HG03378 (cell line): ENCODE data around the gene OXCT2.

Source experiments
- ATAC-seq: cut with Tn5 transposase; IDR thresholded peaks from one replicate; pipeline ENCODE4 v1.9.1; 2021; ENCODE audit warnings: mild to moderate bottlenecking, moderate library complexity; ENCODE audit not compliant: unreplicated experiment

Gene OXCT2

GRCh38 chr1:39737546-39738169 is 33.5 kb downstream of the OXCT2 start:
- ATAC-seq: no peak

DNA sequence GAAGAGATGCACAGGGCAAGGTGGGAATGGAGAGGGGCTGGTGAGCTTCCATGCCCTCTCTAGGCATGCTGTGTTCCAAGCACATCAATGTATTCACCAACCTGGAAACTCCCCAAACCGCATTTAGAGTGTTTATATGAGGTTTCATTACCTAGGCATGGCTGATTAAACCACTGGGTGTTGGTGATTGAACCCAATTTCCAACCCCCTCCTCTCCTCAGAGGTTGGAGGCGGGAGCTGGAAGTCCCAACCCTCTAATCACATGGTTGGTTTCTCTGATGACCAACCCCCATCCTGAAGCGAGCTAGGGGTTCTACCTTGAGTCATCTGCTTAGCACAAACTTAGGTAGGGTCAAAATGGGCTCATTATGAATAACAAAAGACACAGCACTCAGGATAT is 35.4 kb downstream of the OXCT2 start:
- ATAC-seq: no peak

- ATAC-seq: no peak
Observed at GRCh38 chr1:39733161-39733560, 38.0 kb downstream of the OXCT2 start.

- ATAC-seq: no peak
Observed at GRCh38 chr1:39732730-39733129, 38.4 kb downstream of the OXCT2 start.

DNA sequence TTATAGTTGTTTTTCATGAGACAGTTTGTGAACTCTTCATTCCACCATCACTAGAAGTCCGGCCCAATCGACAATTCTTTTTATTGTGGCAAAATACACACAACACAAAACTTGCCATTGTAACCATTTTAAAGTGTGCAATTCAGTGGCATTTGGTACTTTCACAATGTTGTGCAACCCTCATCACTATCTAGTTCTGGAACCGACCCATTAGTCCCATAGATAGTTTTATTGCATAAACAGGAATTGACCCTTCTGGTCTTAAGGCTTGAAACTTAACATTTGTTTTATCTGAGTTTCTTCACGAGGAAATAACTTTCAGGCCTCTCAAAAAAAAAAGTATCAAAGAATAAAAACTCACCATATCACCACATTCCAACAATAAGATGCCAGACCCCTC is 41.3 kb downstream of the OXCT2 start:
- no peak for ATAC-seq

DNA sequence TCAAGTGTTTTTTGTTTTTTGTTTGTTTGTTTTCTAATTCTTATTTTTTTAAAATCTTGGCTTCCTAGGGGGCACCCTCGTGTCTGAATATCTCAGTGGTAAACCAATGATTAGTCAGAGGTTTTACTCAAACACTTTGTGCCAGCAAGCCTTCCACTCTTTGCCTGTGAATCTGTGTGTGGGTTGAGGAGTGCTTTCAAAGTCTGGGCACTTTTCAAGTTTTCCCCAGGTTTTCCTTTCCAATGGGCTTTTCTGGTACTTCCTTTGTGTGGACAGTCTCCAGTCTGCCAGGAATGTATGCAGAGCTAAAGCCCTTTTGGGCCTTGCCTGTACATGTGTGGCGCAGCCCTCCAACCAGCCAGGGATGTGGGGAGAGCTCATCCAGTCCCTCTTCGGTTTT is 42.1 kb downstream of the OXCT2 start:
- ATAC-seq: no peak

DNA sequence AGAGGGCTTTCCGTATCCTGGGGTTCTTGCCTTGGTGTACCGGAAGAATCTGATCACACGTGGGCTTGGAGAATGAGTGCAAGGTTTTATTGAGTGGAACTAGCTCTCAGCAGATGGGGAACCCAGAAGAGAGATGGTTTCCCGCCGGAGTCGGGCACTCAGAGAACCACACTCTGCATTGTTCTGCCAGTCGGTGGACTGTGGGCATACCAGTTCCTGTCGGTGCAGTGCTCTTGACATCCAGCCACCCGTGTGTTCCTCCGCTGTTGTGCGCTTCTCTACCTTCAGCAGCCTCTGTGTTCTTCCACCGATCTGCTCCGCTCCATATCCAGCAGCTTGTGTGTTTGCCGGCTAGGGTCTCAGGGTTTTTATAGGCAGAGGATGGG is 43.2 kb downstream of the OXCT2 start:
- no peak for ATAC-seq

GRCh38 chr1:39727221-39727931 is 43.8 kb downstream of the OXCT2 start:
- ATAC-seq: no peak

DNA sequence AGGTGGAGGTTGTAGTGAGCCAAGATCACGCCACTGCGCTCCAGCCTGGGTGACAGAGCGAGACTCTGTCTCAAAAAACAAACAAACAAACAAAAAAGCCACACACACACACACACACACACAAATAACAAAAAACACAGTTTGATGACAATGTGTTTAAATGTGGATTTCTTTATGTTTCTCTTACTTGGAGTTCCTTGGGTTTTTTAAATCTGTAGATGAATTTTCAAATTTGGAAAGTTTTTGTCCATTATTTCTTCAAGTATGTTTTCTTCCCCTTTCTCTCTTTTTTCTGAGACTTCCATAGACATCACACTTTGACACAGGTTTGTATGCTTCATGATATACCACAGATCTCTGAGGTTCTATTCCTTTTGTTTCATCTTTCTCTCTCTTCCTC is 44.5 kb downstream of the OXCT2 start:
- no peak for ATAC-seq

- ATAC-seq: no peak
Observed at GRCh38 chr1:39722495-39722894, 48.7 kb downstream of the OXCT2 start.

DNA sequence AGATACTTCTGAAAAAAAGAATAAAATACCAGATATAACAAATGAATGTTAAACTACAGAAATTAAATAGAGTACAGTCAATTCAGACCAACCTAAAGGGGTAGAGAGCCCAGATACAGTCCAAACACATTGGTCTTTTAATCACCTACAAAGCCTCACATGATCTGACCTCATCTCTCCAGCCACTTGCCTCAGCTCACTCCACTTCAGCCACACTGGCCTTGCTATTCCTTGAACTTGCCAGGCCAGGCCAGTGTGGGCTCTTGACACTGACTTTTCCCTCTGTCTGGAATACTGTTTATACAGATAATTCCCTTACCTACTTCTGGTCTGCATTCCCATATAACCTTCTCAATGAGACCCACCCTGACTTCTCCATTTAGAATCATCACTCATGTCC is 49.5 kb downstream of the OXCT2 start:
- ATAC-seq: no peak

DNA sequence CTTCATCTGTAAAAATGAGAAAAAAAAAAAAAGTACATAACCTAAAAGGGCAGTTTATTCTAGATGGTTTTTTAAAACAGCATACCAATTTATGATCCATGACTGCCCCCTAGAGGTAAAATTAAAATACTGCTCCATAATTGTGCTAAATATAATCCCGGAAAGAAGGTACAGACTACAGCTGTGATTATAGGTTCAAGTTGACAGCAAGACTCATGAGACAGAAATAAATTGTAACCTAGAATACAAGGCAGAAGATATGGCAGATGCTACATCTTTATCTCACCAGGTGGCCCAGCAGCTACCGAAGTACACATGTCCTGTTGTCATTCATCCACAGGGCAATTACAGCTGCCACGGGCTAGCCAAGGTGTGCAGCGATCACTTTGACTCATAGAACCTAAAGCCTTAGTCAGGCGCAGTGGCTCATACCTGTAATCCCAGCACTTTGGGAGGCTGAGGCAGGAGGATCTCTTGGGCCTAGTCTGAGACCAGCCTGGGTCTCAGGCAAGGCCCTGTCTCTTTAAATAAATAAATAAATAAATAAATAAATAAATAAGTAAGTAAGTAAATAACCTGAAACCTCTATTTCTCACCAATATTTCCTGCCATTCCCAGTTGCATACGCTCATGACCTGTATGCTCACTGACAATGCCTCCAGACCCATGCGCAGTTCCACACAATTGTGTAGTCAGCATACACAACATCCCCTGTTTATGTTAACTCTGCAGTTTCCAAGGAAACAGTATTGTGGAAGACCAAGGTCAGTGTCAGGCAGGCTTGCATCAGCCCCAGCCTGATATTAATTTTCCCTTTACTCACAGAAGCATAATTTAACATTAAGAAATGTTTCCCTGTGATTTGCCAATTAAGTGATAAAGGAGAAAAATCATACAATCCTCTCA is 50.8 kb downstream of the OXCT2 start:
- ATAC-seq: no peak
